Uterus (tissue), 2 donors: ENCODE data around the gene C4orf46.

Experiments
- POLR2A ChIP-seq, 2 donors: fragments of 450-650 bp; IDR thresholded peaks; one replicate each; pipeline ENCODE4 v1.6.1; 2016; ENCODE audit warnings: antibody characterized with exemption in 2 of 2, mild to moderate bottlenecking in 1 of 2, moderate library complexity in 1 of 2
- TF ChIP-seq, protein P1 (sequence below), 4 experiments: fragments of 200-600 bp in 2 of 4; fragments of 450-650 bp in 2 of 4; sonication (generic) in 2 of 4; IDR thresholded peaks; one replicate each; pipeline ENCODE4 v1.5.1; 2016 to 2019; ENCODE audit warnings: antibody characterized with exemption in 4 of 4, mild to moderate bottlenecking in 2 of 4, moderate library complexity in 1 of 4

DNA sequence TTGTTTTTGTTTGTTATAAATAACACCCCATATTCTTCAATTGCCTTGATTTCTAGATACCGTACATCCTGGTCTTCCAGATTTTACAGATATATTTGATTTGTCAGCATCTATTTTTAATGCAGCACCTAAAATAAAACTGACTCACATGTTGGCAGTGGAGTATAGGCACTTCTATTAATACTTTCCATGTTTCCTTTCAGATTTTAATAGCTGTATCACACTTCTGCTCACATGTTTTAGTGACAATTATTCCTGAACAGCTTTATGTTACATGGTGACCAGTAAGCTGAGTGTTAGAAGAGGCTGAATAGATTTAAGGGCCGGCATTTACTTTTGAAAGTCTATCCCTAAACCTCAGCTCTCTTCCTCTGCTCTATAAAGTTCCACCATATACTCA is 46.1 kb downstream of the C4orf46 start:
- TF ChIP-seq POLR2A (IDR thresholded peaks at IDR 0.05), result no peak
- TF ChIP-seq, protein P1, sequence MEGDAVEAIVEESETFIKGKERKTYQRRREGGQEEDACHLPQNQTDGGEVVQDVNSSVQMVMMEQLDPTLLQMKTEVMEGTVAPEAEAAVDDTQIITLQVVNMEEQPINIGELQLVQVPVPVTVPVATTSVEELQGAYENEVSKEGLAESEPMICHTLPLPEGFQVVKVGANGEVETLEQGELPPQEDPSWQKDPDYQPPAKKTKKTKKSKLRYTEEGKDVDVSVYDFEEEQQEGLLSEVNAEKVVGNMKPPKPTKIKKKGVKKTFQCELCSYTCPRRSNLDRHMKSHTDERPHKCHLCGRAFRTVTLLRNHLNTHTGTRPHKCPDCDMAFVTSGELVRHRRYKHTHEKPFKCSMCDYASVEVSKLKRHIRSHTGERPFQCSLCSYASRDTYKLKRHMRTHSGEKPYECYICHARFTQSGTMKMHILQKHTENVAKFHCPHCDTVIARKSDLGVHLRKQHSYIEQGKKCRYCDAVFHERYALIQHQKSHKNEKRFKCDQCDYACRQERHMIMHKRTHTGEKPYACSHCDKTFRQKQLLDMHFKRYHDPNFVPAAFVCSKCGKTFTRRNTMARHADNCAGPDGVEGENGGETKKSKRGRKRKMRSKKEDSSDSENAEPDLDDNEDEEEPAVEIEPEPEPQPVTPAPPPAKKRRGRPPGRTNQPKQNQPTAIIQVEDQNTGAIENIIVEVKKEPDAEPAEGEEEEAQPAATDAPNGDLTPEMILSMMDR (IDR thresholded peaks at IDR 0.05), result no peak
